Nephron (organoid): ENCODE results near the gene PLA2G4C.
A peak's percentile ranks its signal among the peaks of the same experiment; 100 is the strongest.

Source experiments
- H3K27ac Mint-ChIP-seq, 3 experiments: 2 replicates each; pipeline ENCODE4 v1.8.0; 2020; ENCODE audit warnings: mixed read lengths in 3 of 3, mild to moderate bottlenecking in 2 of 3, moderate library complexity in 1 of 3
- H3K27me3 Mint-ChIP-seq: 2 replicates; pipeline ENCODE4 v1.8.0; 2021; ENCODE audit warnings: low read depth, mild to moderate bottlenecking, moderate library complexity, mixed read lengths
- H3K36me3 Mint-ChIP-seq: 2 replicates; pipeline ENCODE4 v1.8.0; 2020; ENCODE audit warnings: low read depth, mixed read lengths
- H3K4me1 Mint-ChIP-seq: 2 replicates; pipeline ENCODE4 v1.8.0; 2020; ENCODE audit warnings: mixed read lengths
- H3K4me3 Mint-ChIP-seq, 3 experiments: 2 replicates each; pipeline ENCODE4 v1.8.0; 2020; ENCODE audit warnings: mild to moderate bottlenecking in 3 of 3, mixed read lengths in 3 of 3, moderate library complexity in 2 of 3
- H3K9me3 Mint-ChIP-seq: 2 replicates; pipeline ENCODE4 v1.8.0; 2020; ENCODE audit warnings: mixed read lengths
- CTCF ChIP-seq, 3 experiments: fragments of 200-600 bp; sonication (generic); IDR thresholded peaks; one replicate each; pipeline ENCODE4 v1.5.0; 2021; ENCODE audit warnings: antibody characterized with exemption in 3 of 3; ENCODE audit not compliant: unreplicated experiment in 3 of 3

Gene PLA2G4C

GRCh38 chr19:48110350-48110966 lies at the start of gene PLA2G4C:
TSS of gene PLA2G4C (minus strand) at chr19:48110817. CDS start at chr19:48106529, 4,288 bp downstream.
- H3K27me3 Mint-ChIP-seq, result peaks cover 13% of the 10 kb centered on the region
- H3K9me3 Mint-ChIP-seq, result no peaks in the 10 kb centered on the region
- H3K4me3 Mint-ChIP-seq, result peak within 1 kb of the TSS; percentile 74 to 89 (median 81)
- H3K4me1 Mint-ChIP-seq, result peaks cover 12% of the 10 kb centered on the region
- H3K36me3 Mint-ChIP-seq, result peaks cover 4% of the 10 kb centered on the region
- no peak for TF ChIP-seq CTCF (IDR thresholded peaks at IDR 0.05; ENCODE audit: unreplicated experiment in 3 of 3)
- H3K27ac Mint-ChIP-seq, result peak within 1 kb of the TSS; percentile 78 to 95 (median 86)

GRCh38 chr19:48158210-48158790 lies 47.7 kb upstream of the PLA2G4C start:
- Mint-ChIP-seq H3K4me3 (no peak overlapping the region), H3K27ac (no peak overlapping the region), H3K36me3 (peaks cover 42% of the 10 kb centered on the region), H3K4me1 (no peaks in the 10 kb centered on the region), H3K9me3 (no peaks in the 10 kb centered on the region), H3K27me3 (no peaks in the 10 kb centered on the region)
- TF ChIP-seq CTCF (IDR thresholded peaks at IDR 0.05; ENCODE audit: unreplicated experiment in 3 of 3), result no peak

GRCh38 chr19:48154003-48154402 lies 43.4 kb upstream of the PLA2G4C start:
- no peak for TF ChIP-seq CTCF (IDR thresholded peaks at IDR 0.05; ENCODE audit: unreplicated experiment in 3 of 3)
- Mint-ChIP-seq H3K27ac (no peak overlapping the region), H3K9me3 (no peaks in the 10 kb centered on the region), H3K4me3 (no peak overlapping the region), H3K27me3 (no peaks in the 10 kb centered on the region), H3K4me1 (peaks cover 5% of the 10 kb centered on the region), H3K36me3 (peaks cover 34% of the 10 kb centered on the region)

- Mint-ChIP-seq H3K4me1 (peaks cover 5% of the 10 kb centered on the region), H3K27ac (peak overlapping the region in 1 of 3 experiments; percentile 2), H3K36me3 (peaks cover 23% of the 10 kb centered on the region), H3K27me3 (no peaks in the 10 kb centered on the region), H3K4me3 (no peak overlapping the region), H3K9me3 (no peaks in the 10 kb centered on the region)
- peak; percentile 76 to 87 (median 79) for TF ChIP-seq CTCF (IDR thresholded peaks at IDR 0.05; ENCODE audit: unreplicated experiment in 3 of 3)
Measured at GRCh38 chr19:48152551-48152950, 41.9 kb upstream of the PLA2G4C start.

- peaks cover 5% of the 10 kb centered on the region for H3K4me1 Mint-ChIP-seq
- H3K4me3 Mint-ChIP-seq, result no peak overlapping the region
- peak overlapping the region in 1 of 3 experiments; percentile 40 for H3K27ac Mint-ChIP-seq
- no peaks in the 10 kb centered on the region for H3K27me3 Mint-ChIP-seq
- H3K36me3 Mint-ChIP-seq, result peaks cover 24% of the 10 kb centered on the region
- TF ChIP-seq CTCF (IDR thresholded peaks at IDR 0.05; ENCODE audit: unreplicated experiment in 3 of 3), result no peak
- no peaks in the 10 kb centered on the region for H3K9me3 Mint-ChIP-seq
Measured at GRCh38 chr19:48149430-48149829, 38.8 kb upstream of the PLA2G4C start.

GRCh38 chr19:48148576-48148975 lies 38.0 kb upstream of the PLA2G4C start:
- Mint-ChIP-seq H3K9me3 (no peaks in the 10 kb centered on the region), H3K4me3 (no peak overlapping the region), H3K36me3 (peaks cover 31% of the 10 kb centered on the region), H3K4me1 (peaks cover 5% of the 10 kb centered on the region), H3K27ac (peak overlapping the region in 1 of 3 experiments; percentile 40), H3K27me3 (no peaks in the 10 kb centered on the region)
- no peak for TF ChIP-seq CTCF (IDR thresholded peaks at IDR 0.05; ENCODE audit: unreplicated experiment in 3 of 3)
